Right lobe of liver (tissue), 6 donors: Measurements from ENCODE around the gene ARHGAP15. TPM values are rescaled to one million over a fixed set of nuclear protein-coding genes. Genes with fewer than 3 reads are reported as not detected.

ENCODE experiments used
- ATAC-seq, 4 donors: fragments of 200-7000 bp; cut with Tn5 transposase; one replicate each; pipeline ENCODE4 v1.9.1; 2020; ENCODE audit warnings: mild to moderate bottlenecking in 4 of 4, moderate library complexity in 4 of 4
- DNase-seq, 3 donors: peaks; one replicate each; pipeline ENCODE4 v3.0.0-alpha.2; 2020
- H3K27ac ChIP-seq, 3 donors: fragments of 200-600 bp; one replicate each; pipeline ENCODE4 v1.8.0; 2022
- H3K27me3 ChIP-seq, 2 donors: fragments of 200-600 bp; one replicate each; pipeline ENCODE4 v1.8.0; 2022
- H3K36me3 ChIP-seq, 4 donors: fragments of 200-600 bp; sonication (generic) in 1 of 4; one replicate each; pipeline versions ENCODE4 v1.5.1 to v1.8.0; 2017 to 2022; ENCODE audit warnings: control low read depth in 1 of 4
- H3K4me1 ChIP-seq, 4 donors: fragments of 200-600 bp; sonication (generic) in 1 of 4; one replicate each; pipeline versions ENCODE4 v1.5.1 to v1.8.0; 2017 to 2022; ENCODE audit warnings: control low read depth in 1 of 4
- H3K4me3 ChIP-seq, 3 donors: fragments of 200-600 bp; one replicate each; pipeline ENCODE4 v1.8.0; 2022
- H3K9me3 ChIP-seq, 4 donors: fragments of 200-600 bp; sonication (generic) in 1 of 4; one replicate each; pipeline versions ENCODE4 v1.5.1 to v1.8.0; 2017 to 2022; ENCODE audit warnings: control low read depth in 1 of 4
- POLR2A ChIP-seq: fragments of 450-650 bp; IDR thresholded peaks from one replicate; pipeline ENCODE4 v1.6.1; 2017; ENCODE audit warnings: antibody characterized with exemption, mild to moderate bottlenecking
- WGBS: methylation state at CpG from one replicate; pipeline ENCODE4 v1.1.6; 2018; ENCODE audit warnings: low coverage, low lambda C conversion rate; ENCODE audit not compliant: insufficient coverage; ENCODE audit errors: missing lambda C conversion rate; 5-methylcytosine and 5-hydroxymethylcytosine counted together
- intact Hi-C, 2 donors: fragments of 100-400 bp; cut with DNase I; formaldehyde crosslinking; loops; one replicate each; pipeline versions ENCODE4 v1.11.2 to v1.14.1; 2022
- total RNA-seq, 6 experiments: library from RNA; depleted of rRNA in 2 of 6; stranded (reverse); fragments of >200 nt in 2 of 6; fragmentation: NEBNext Ultra II Directional in 3 of 6; extraction: Animal tissue kit (Norgen Biotek cat#: 25700) in 3 of 6; gene quantifications; one replicate each; pipeline versions ENCODE4 v1.1.0 to v1.2.4, GENCODE V29; 2016 to 2023
- TF ChIP-seq, protein P1 (sequence below), 4 donors: fragments of 200-600 bp in 3 of 4; fragments of 450-650 bp in 1 of 4; IDR thresholded peaks; one replicate each; pipeline versions ENCODE4 v1.5.1 to v1.8.0; 2016 to 2022; ENCODE audit warnings: antibody characterized with exemption in 4 of 4, mild to moderate bottlenecking in 2 of 4
- donor health status: DM: no; HTN: yes; CAD: no.
- donor health status: DM: no; HTN: no; CAD: no.
- donor health status: DM: no; HTN: no; CAD: no.
- donor health status: DM: no; HTN: yes; CAD: no.
- donor health status: DM: no; HTN: yes; CAD: no.

ARHGAP15 gene
- total RNA-seq, 6 experiments from 2014 or later, result 3.3 to 8.2 (median 6.6) TPM

DNA sequence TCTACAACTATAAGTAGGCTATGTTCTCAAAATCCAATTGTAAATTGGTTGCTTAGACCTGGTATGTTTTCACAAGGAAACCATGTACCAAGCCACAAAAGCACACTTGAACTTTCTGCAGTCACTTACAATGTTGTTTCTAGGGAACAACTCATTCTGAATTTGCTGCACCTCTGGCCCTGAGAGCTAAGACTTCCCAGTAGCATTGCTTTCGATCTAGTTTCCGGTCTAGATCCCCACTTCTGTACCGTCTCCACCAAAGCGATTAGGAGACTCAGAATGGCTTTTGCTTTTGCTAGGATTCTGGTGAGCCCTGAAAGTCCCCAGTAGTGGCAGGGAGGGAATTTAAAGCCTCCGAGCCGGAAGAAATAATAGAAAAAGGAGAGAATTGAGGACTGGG lies 313.0 kb downstream of the ARHGAP15 start:
- H3K4me1 ChIP-seq, result no peaks in the 10 kb centered on the region
- H3K4me3 ChIP-seq, result no peak overlapping the region
- intact Hi-C loops, result no loop called here
- H3K36me3 ChIP-seq, result no peaks in the 10 kb centered on the region
- no peaks in the 10 kb centered on the region for H3K27me3 ChIP-seq
- 76% methylated on average over 6 of the region's 6 CpGs for WGBS
- H3K27ac ChIP-seq, result no peak overlapping the region
- no peak for DNase-seq
- H3K9me3 ChIP-seq, result no peaks in the 10 kb centered on the region
- TF ChIP-seq, protein P1, sequence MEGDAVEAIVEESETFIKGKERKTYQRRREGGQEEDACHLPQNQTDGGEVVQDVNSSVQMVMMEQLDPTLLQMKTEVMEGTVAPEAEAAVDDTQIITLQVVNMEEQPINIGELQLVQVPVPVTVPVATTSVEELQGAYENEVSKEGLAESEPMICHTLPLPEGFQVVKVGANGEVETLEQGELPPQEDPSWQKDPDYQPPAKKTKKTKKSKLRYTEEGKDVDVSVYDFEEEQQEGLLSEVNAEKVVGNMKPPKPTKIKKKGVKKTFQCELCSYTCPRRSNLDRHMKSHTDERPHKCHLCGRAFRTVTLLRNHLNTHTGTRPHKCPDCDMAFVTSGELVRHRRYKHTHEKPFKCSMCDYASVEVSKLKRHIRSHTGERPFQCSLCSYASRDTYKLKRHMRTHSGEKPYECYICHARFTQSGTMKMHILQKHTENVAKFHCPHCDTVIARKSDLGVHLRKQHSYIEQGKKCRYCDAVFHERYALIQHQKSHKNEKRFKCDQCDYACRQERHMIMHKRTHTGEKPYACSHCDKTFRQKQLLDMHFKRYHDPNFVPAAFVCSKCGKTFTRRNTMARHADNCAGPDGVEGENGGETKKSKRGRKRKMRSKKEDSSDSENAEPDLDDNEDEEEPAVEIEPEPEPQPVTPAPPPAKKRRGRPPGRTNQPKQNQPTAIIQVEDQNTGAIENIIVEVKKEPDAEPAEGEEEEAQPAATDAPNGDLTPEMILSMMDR (IDR thresholded peaks at IDR 0.05), result no peak
- no peak for TF ChIP-seq POLR2A
- no peak for ATAC-seq

- WGBS, result 62% methylated on average over 4 of the region's 4 CpGs
- no peaks in the 10 kb centered on the region for H3K9me3 ChIP-seq
- no peak for DNase-seq
- H3K4me1 ChIP-seq, result no peaks in the 10 kb centered on the region
- H3K27me3 ChIP-seq, result no peaks in the 10 kb centered on the region
- no peak for ATAC-seq
- TF ChIP-seq POLR2A, result no peak
- TF ChIP-seq, protein P1 (IDR thresholded peaks at IDR 0.05), result no peak
- no peaks in the 10 kb centered on the region for H3K36me3 ChIP-seq
- intact Hi-C loops, result no loop called here
- no peak overlapping the region for H3K27ac ChIP-seq
- no peak overlapping the region for H3K4me3 ChIP-seq
These were observed 322.5 kb downstream of the ARHGAP15 start for GRCh38 chr2:143451642-143452281.

DNA sequence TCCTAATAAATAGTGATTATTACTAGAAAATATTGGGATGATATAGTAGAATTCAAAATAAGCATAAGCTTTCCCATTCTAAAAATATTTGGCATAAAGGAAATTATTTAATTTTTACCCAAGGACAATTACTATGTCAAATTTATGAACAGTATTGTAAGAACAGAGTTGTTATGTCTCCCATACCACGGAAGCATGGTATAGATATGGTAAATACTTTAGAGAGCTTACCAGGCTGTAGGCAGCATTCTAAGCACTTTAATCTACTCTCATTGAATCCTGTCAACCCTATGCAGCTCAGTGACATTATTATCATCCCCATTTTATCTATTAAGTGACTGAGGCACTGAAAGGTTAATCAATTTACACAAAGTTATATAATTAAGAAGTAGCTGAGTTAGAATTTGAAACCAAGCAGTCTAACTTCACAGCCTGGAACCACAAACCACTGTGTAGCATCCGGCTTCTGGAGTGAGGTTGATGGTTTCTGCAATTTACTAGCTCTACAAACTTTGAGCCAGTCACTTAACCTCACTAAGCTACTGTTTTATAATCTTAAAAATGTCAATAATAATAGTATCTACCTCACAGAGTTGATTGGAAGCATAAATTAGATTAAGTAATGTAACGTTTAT lies 323.7 kb downstream of the ARHGAP15 start:
- no peaks in the 10 kb centered on the region for H3K4me1 ChIP-seq
- WGBS, result 49% methylated on average over 3 of the region's 3 CpGs
- no peaks in the 10 kb centered on the region for H3K36me3 ChIP-seq
- no peaks in the 10 kb centered on the region for H3K9me3 ChIP-seq
- ATAC-seq, result no peak
- no peak for DNase-seq
- TF ChIP-seq, protein P1 (IDR thresholded peaks at IDR 0.05), result no peak
- no peak for TF ChIP-seq POLR2A
- H3K27ac ChIP-seq, result no peak overlapping the region
- intact Hi-C loops, result no loop called here
- H3K27me3 ChIP-seq, result no peaks in the 10 kb centered on the region
- H3K4me3 ChIP-seq, result no peak overlapping the region

- H3K4me3 ChIP-seq, result no peak overlapping the region
- ATAC-seq, result no peak
- intact Hi-C loops, result no loop called here
These were observed 324.8 kb downstream of the ARHGAP15 start for GRCh38 chr2:143453981-143454511.

More at GRCh38 chr2:143453981-143454511, 324.8 kb downstream of the ARHGAP15 start:
- H3K4me1 ChIP-seq, result no peaks in the 10 kb centered on the region
- DNase-seq, result no peak
- no peak overlapping the region for H3K27ac ChIP-seq
- WGBS, result 60% methylated on average over 2 of the region's 2 CpGs
- no peaks in the 10 kb centered on the region for H3K36me3 ChIP-seq
- H3K27me3 ChIP-seq, result no peaks in the 10 kb centered on the region
- TF ChIP-seq, protein P1 (IDR thresholded peaks at IDR 0.05), result no peak
- TF ChIP-seq POLR2A, result no peak
- H3K9me3 ChIP-seq, result no peaks in the 10 kb centered on the region
